Type B pancreatic cell (in vitro differentiated cells): Measurements from ENCODE around the gene ZBTB42. TPM values are rescaled to one million over a fixed set of nuclear protein-coding genes. Genes with fewer than 3 reads are reported as not detected.

Source experiments
- DNase-seq: peaks from one replicate; pipeline ENCODE4 v3.0.0; 2021; ENCODE audit warnings: mixed read lengths; ENCODE audit not compliant: unreplicated experiment; ENCODE audit errors: extremely low spot score
- H3K27ac Mint-ChIP-seq: 2 replicates; pipeline ENCODE4 v1.8.0; 2021; ENCODE audit warnings: mild to moderate bottlenecking, mixed read lengths
- H3K27me3 Mint-ChIP-seq: 2 replicates; pipeline ENCODE4 v1.8.0; 2021; ENCODE audit warnings: mixed read lengths
- H3K36me3 Mint-ChIP-seq: 2 replicates; pipeline ENCODE4 v1.8.0; 2021; ENCODE audit warnings: mixed read lengths
- H3K4me1 Mint-ChIP-seq: one replicate; pipeline ENCODE4 v1.8.0; 2021; ENCODE audit warnings: mixed read lengths; ENCODE audit not compliant: unreplicated experiment
- H3K4me3 Mint-ChIP-seq: 2 replicates; pipeline ENCODE4 v1.8.0; 2021; ENCODE audit warnings: mild to moderate bottlenecking, mixed read lengths
- H3K9me3 Mint-ChIP-seq: 2 replicates; pipeline ENCODE4 v1.8.0; 2021; ENCODE audit warnings: mixed read lengths
- long read RNA-seq: library from polyadenylated mRNA; unstranded; transcript quantifications from one replicate; pipeline ENCODE4 v2.0.0, GENCODE V29; 2020
- total RNA-seq: library from RNA; stranded (reverse); gene quantifications from 2 replicates; pipeline ENCODE4 v1.2.1, GENCODE V29; 2021; ENCODE audit warnings: low replicate concordance
- TF ChIP-seq, protein P1 (sequence below): fragments of 200-600 bp; sonication (generic); conservative IDR thresholded peaks from 2 replicates; pipeline ENCODE4 v1.5.0; 2021; ENCODE audit warnings: antibody characterized with exemption, mild to moderate bottlenecking

Gene ZBTB42
- total RNA-seq = 6.6 and 11.5 TPM in 2 replicates
- long read RNA-seq, partial matches to known transcripts = 0 of 4 reads
- long read RNA-seq, other reads (novel, unspliced or antisense) = 0 of 4 reads

DNA sequence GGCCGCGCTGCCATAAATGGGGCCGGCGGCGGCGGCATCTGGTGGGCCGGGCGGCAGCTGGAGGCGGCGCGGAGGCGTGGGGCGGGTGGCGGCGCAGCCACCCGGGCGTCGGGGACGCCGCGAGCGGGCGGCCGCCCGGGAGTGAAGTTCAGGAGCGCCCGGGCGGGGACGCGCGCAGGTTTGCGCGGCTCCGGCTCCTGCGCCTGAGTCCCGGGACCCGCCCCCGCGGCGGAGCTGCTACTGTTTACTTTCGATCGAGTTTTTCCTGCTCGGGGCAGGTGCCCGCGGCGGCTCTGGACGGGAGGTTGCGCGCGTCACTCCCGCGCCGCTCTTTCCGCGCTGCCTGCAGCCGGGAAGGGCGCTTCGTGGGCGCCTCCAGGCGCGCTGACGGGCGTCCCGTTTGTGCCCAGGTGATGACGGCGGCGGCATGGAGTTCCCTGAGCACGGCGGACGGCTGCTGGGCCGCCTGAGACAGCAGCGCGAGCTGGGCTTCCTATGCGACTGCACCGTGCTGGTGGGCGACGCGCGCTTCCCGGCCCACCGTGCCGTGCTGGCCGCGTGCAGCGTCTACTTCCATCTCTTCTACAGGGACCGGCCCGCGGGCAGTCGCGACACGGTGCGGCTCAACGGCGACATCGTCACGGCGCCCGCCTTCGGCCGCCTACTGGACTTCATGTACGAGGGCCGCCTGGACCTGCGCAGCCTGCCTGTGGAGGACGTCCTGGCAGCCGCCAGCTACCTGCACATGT, at the start of gene ZBTB42:
ZBTB42 (plus strand) TSS at position 331 of the 749 bp plus-strand sequence; CDS start at position 428, 97 bp downstream.
- H3K27me3 Mint-ChIP-seq = peaks cover 28% of the 10 kb centered on the region

DNA sequence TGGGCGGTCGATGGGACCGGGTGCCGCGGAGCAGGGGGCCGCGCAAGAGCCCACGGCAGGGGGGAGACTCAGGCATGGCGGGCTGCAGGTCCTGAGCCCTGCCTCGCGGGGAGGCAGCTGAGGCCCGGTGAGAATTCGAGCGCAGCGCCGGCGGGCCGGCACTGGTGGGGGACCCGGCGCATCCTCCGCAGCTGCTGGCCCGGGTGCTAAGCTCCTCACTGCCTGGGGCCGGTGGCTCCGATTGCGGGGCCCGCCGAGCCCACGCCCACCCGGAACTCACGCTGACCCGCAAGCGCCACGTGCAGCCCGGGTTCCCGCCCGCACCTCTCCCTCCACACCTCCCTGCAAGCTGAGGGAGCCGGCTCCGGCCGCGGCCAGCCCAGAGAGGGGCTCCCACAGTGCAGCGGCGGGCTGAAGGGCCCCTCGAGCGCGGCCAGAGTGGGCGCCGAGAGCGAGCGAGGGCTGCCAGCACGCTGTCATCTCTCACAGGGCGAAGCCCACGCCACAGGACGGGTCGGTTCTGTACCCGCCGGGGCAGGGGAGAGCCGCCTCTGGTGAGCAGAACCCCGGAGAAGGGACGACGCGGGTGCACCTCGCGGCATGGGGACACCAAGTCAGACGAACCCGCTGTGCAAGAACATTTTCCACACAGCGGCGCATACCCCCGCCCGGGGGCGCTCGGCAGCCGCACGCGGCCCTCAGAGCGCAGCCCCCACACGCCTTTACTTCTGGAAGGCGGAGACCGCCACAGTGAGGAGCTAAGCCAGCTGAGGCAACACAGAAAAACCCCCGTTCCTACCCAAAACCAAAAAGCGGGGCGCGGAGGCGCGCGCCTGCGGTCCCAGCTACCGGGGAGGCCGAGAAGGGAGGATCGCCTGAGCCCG, 49.1 kb upstream of the ZBTB42 start:
- H3K4me1 Mint-ChIP-seq = peaks cover 34% of the 10 kb centered on the region
- H3K27ac Mint-ChIP-seq = peak overlapping the region; percentile 95
- H3K27me3 Mint-ChIP-seq = no peaks in the 10 kb centered on the region
- DNase-seq = no peak
- H3K36me3 Mint-ChIP-seq = peaks cover 8% of the 10 kb centered on the region
- peak overlapping the region; percentile 90 for H3K4me3 Mint-ChIP-seq
- TF ChIP-seq, protein P1, sequence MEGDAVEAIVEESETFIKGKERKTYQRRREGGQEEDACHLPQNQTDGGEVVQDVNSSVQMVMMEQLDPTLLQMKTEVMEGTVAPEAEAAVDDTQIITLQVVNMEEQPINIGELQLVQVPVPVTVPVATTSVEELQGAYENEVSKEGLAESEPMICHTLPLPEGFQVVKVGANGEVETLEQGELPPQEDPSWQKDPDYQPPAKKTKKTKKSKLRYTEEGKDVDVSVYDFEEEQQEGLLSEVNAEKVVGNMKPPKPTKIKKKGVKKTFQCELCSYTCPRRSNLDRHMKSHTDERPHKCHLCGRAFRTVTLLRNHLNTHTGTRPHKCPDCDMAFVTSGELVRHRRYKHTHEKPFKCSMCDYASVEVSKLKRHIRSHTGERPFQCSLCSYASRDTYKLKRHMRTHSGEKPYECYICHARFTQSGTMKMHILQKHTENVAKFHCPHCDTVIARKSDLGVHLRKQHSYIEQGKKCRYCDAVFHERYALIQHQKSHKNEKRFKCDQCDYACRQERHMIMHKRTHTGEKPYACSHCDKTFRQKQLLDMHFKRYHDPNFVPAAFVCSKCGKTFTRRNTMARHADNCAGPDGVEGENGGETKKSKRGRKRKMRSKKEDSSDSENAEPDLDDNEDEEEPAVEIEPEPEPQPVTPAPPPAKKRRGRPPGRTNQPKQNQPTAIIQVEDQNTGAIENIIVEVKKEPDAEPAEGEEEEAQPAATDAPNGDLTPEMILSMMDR = no peak
- H3K9me3 Mint-ChIP-seq = no peaks in the 10 kb centered on the region

More for the DNA sequence above, at the start of gene ZBTB42:
- Mint-ChIP-seq H3K4me1 (peaks cover 19% of the 10 kb centered on the region), H3K36me3 (no peaks in the 10 kb centered on the region), H3K4me3 (peak within 1 kb of the TSS; percentile 91), H3K9me3 (no peaks in the 10 kb centered on the region), H3K27ac (peak within 1 kb of the TSS; percentile 88)
- TF ChIP-seq, protein P1 = no peak
- no peak for DNase-seq

DNA sequence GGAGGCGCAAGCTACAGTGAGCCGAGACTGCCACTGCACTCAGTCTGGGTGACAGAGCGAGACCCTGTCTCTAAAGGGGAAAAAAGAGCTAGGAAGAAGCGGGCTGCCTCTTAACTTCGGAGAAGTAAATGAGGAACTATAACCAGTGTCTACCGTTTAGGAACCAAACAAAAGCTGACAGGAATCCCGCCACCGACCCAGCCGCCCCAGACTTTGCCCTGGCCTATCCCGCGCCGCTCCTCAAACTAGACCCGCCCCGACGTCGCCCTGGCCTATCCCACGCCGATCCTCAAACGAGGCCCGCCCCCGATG, 48.5 kb upstream of the ZBTB42 start:
- TF ChIP-seq, protein P1 = no peak
- Mint-ChIP-seq H3K27ac (peak overlapping the region; percentile 95), H3K4me1 (peaks cover 36% of the 10 kb centered on the region), H3K9me3 (no peaks in the 10 kb centered on the region), H3K27me3 (no peaks in the 10 kb centered on the region), H3K4me3 (peak overlapping the region; percentile 90), H3K36me3 (peaks cover 11% of the 10 kb centered on the region)
- DNase-seq = no peak

DNA sequence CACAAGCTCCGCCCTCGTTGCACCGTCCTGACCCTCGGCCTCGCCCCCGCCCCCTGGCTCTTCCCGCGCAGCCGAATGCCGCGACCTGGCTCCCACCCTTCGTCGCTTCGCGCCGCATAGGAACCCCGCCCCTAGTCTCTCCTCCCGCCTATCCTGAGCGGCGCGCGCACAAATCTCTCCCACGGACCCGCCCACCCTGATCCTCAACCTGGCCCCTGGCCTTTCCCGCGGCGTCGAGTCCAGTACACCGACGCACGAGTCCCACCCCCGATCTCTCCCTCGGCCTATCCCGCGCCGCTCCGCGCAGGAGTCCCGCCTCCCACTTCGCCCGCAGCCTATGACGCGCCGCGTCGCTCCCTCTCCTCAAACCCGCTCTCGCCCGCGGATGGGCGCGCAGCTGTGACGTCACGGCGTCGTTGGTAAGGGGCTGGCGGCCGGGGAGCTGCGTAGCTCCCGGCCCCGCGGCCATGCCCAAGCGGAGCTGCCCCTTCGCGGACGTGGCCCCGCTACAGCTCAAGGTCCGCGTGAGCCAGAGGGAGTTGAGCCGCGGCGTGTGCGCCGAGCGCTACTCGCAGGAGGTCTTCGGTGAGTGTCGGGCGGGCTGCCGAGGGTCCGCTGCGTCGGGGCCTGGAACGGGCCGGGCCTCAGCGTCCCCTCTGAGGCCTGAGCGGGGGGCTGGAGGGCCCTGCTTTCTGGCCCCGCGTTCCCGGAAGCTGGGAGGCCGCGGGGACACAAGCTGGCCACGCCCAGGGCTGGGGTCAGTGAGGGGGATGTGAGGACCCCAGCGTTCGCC, 48.0 kb upstream of the ZBTB42 start, which contains the start of gene SIVA1:
SIVA1 (plus strand) TSS at position 413 of the 793 bp plus-strand sequence; CDS start at position 468, 55 bp downstream.
- H3K9me3 Mint-ChIP-seq = no peaks in the 10 kb centered on the region
- peaks cover 11% of the 10 kb centered on the region for H3K36me3 Mint-ChIP-seq
- peak within 1 kb of the TSS; percentile 90 for H3K4me3 Mint-ChIP-seq
- H3K4me1 Mint-ChIP-seq = peaks cover 35% of the 10 kb centered on the region
- H3K27me3 Mint-ChIP-seq = no peaks in the 10 kb centered on the region
- peak; percentile 100 for DNase-seq
- TF ChIP-seq, protein P1 = no peak
- H3K27ac Mint-ChIP-seq = peak within 1 kb of the TSS; percentile 95
